ENCODE results near the gene PSMG4. TPM values are rescaled to one million over a fixed set of nuclear protein-coding genes. Genes with fewer than 3 reads are reported as not detected.

Gene PSMG4
- total RNA-seq, 1 experiment from 2014 or later, result 35.0 TPM

GRCh38 chr6:3236005-3236404 lies 22.7 kb upstream of the PSMG4 start:
- H3K9ac ChIP-seq (ENCODE audit: low read length), result no peak overlapping the region
- H3K9me2 ChIP-seq (ENCODE audit: insufficient read depth), result no peaks in the 10 kb centered on the region
- DNase-seq (ENCODE audit: low read depth, low spot score), result no peak
- ChIA-PET CTCF (no interaction called here), RAD21 (ENCODE audit: low non-redundant PET in 1 of 2, low total read pairs in 2 of 2, uncharacterized antibody in 2 of 2, unreplicated experiment in 2 of 2) (no interaction called here), POLR2A (no interaction called here)
- no peak overlapping the region for H2AFZ ChIP-seq (ENCODE audit: low read depth, low read length, poor library complexity, severe bottlenecking)
- H3K79me2 ChIP-seq (ENCODE audit: insufficient read depth, low read length), result no peaks in the 10 kb centered on the region
- BruUV-seq (replicated peaks), result no TSS peak
- H4K20me1 ChIP-seq (ENCODE audit: insufficient read depth), result no peaks in the 10 kb centered on the region
- TF ChIP-seq POLR2AphosphoS5 (IDR thresholded peaks at IDR 0.05; ENCODE audit: low read depth, low read length) (no peak), REST (IDR thresholded peaks at IDR 0.05; ENCODE audit: low read depth) (no peak), MAX (IDR thresholded peaks at IDR 0.05) (no peak), JUND (IDR thresholded peaks at IDR 0.05) (no peak)
- H3K36me3 ChIP-seq (ENCODE audit: control insufficient read depth in 1 of 2, insufficient read depth in 2 of 2, low read length in 2 of 2), result no peaks in the 10 kb centered on the region
- H3K4me1 ChIP-seq (ENCODE audit: control insufficient read depth in 1 of 2, insufficient read depth in 2 of 2, low read length in 2 of 2), result peaks cover 0 to 5% of the 10 kb centered on the region in 2 experiments; a peak in 1 of 4 replicates
- intact Hi-C loops (cut with micrococcal nuclease), result no loop called here
- H3K27me3 ChIP-seq (ENCODE audit: insufficient read depth, low read length), result no peaks in the 10 kb centered on the region
- no peak for ATAC-seq
- no peak overlapping the region for H3K4me3 ChIP-seq (replicated peaks in 1 of 2; ENCODE audit: low read depth in 1 of 2, low read length in 2 of 2)
- no peak overlapping the region for H3K27ac ChIP-seq (ENCODE audit: low read depth, low read length)
- H3K9me3 ChIP-seq (ENCODE audit: control insufficient read depth in 1 of 2, insufficient read depth in 1 of 2, low read depth in 1 of 2, low read length in 2 of 2), result no peaks in the 10 kb centered on the region
- no peak overlapping the region for H3K4me2 ChIP-seq (ENCODE audit: low read length)
